GM12878 (cell line): ENCODE measurements around the gene UNC5B. TPM values are rescaled to one million over a fixed set of nuclear protein-coding genes. Genes with fewer than 3 reads are reported as not detected.

Experiments
- EZH2 ChIP-seq: IDR thresholded peaks from 2 replicates; pipeline ENCODE4 v1.6.1; 2012; ENCODE audit warnings: low read depth, mild to moderate bottlenecking, control low read depth, inconsistent platforms, low read length, borderline replicate concordance; ENCODE audit not compliant: control insufficient read depth
- ZZZ3 ChIP-seq: IDR thresholded peaks from 2 replicates; pipeline ENCODE4 v1.6.1; 2011; ENCODE audit warnings: low read depth; ENCODE audit not compliant: control insufficient read depth, insufficient read length
- polyA plus RNA-seq, 11 experiments: library from polyadenylated mRNA; depleted of rRNA in 4 of 11; unstranded in 6 of 11; stranded (reverse) in 5 of 11; fragments of >200 nt; fragmentation: Nextera tagmentation in 4 of 11; fragmentation: Illumina TruSeq in 1 of 11; extraction: Ambion mirVana in 4 of 11; extraction: Trizol in 1 of 11; gene quantifications; 1 replicate in 1 of 11; 2 replicates in 10 of 11; pipeline versions ENCODE4 v1.2.1 to v1.2.3, GENCODE V29; 2011 to 2016; ENCODE audit warnings: inconsistent platforms in 2 of 11, missing spikeins in 2 of 11, low read depth in 1 of 11
- total RNA-seq, 4 experiments: library from RNA; depleted of rRNA in 3 of 4; stranded (reverse); fragments of >200 nt in 3 of 4; fragmentation: Illumina TruSeq in 1 of 4; extraction: Trizol in 1 of 4; gene quantifications; 2 replicates each; pipeline versions ENCODE4 v1.2.1 to v1.2.3, GENCODE V29; 2013 to 2021
- TF ChIP-seq, protein P1 (sequence below): fragments of 450-650 bp; IDR thresholded peaks from 2 replicates; pipeline ENCODE4 v1.6.1; 2017; ENCODE audit warnings: antibody characterized with exemption, mild to moderate bottlenecking, moderate library complexity
- TF ChIP-seq, protein P2 (sequence below): IDR thresholded peaks from 2 replicates; pipeline ENCODE4 v1.6.1; 2012; ENCODE audit warnings: mild to moderate bottlenecking, low read depth, low read length
- TF ChIP-seq, protein P3 (sequence below): IDR thresholded peaks from 2 replicates; pipeline ENCODE4 v1.6.1; 2011; ENCODE audit warnings: borderline replicate concordance, low read depth, mild to moderate bottlenecking, moderate library complexity, mixed read lengths, low read length; ENCODE audit not compliant: insufficient read depth; ENCODE audit errors: extremely low read length

UNC5B gene
- total and polyA plus RNA-seq, 10 of the 15 experiments (the other 5 are each of a cell fraction or from before 2014, with no cell fraction given), result 0.03 to 0.08 TPM; not detected in 8

DNA sequence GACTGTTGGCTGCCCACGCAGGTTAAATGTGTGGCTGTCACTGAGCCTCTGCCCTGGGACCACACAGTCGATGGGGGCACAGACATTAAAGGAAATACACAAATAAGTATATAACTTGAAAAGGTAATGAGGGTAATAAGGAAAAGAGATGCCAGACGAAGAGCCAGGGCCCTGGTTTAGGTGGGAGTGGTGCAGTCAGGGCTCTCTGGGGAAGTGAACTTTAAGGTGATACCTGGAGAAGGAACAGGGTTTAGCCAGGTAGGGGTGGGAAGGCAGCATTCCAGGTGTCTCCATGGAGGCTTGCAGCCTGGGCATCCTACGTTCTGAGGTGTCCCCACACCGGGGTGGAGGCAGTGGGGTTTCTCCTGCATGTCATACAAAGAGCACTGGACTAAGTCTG is 50.4 kb downstream of the UNC5B start (continued):
- TF ChIP-seq EZH2 (no peak), ZZZ3 (no peak)
- TF ChIP-seq, protein P1, sequence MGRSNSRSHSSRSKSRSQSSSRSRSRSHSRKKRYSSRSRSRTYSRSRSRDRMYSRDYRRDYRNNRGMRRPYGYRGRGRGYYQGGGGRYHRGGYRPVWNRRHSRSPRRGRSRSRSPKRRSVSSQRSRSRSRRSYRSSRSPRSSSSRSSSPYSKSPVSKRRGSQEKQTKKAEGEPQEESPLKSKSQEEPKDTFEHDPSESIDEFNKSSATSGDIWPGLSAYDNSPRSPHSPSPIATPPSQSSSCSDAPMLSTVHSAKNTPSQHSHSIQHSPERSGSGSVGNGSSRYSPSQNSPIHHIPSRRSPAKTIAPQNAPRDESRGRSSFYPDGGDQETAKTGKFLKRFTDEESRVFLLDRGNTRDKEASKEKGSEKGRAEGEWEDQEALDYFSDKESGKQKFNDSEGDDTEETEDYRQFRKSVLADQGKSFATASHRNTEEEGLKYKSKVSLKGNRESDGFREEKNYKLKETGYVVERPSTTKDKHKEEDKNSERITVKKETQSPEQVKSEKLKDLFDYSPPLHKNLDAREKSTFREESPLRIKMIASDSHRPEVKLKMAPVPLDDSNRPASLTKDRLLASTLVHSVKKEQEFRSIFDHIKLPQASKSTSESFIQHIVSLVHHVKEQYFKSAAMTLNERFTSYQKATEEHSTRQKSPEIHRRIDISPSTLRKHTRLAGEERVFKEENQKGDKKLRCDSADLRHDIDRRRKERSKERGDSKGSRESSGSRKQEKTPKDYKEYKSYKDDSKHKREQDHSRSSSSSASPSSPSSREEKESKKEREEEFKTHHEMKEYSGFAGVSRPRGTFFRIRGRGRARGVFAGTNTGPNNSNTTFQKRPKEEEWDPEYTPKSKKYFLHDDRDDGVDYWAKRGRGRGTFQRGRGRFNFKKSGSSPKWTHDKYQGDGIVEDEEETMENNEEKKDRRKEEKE, result no peak
- TF ChIP-seq, protein P2, sequence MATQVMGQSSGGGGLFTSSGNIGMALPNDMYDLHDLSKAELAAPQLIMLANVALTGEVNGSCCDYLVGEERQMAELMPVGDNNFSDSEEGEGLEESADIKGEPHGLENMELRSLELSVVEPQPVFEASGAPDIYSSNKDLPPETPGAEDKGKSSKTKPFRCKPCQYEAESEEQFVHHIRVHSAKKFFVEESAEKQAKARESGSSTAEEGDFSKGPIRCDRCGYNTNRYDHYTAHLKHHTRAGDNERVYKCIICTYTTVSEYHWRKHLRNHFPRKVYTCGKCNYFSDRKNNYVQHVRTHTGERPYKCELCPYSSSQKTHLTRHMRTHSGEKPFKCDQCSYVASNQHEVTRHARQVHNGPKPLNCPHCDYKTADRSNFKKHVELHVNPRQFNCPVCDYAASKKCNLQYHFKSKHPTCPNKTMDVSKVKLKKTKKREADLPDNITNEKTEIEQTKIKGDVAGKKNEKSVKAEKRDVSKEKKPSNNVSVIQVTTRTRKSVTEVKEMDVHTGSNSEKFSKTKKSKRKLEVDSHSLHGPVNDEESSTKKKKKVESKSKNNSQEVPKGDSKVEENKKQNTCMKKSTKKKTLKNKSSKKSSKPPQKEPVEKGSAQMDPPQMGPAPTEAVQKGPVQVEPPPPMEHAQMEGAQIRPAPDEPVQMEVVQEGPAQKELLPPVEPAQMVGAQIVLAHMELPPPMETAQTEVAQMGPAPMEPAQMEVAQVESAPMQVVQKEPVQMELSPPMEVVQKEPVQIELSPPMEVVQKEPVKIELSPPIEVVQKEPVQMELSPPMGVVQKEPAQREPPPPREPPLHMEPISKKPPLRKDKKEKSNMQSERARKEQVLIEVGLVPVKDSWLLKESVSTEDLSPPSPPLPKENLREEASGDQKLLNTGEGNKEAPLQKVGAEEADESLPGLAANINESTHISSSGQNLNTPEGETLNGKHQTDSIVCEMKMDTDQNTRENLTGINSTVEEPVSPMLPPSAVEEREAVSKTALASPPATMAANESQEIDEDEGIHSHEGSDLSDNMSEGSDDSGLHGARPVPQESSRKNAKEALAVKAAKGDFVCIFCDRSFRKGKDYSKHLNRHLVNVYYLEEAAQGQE, result no peak
- TF ChIP-seq, protein P3, sequence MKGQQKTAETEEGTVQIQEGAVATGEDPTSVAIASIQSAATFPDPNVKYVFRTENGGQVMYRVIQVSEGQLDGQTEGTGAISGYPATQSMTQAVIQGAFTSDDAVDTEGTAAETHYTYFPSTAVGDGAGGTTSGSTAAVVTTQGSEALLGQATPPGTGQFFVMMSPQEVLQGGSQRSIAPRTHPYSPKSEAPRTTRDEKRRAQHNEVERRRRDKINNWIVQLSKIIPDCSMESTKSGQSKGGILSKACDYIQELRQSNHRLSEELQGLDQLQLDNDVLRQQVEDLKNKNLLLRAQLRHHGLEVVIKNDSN, result no peak
